ENCODE data around the gene ATF2.
"Not testable (repeated sequence)": the region's sequence is repeated elsewhere in the genome, so short reads cannot be mapped to it uniquely, and the experiment has no call there.

The ATF2 gene

GRCh38 chr2:175166216-175166824, 1.7 kb downstream of the ATF2 start:
- peak overlapping the region; percentile 100 for H3K4me3 ChIP-seq (ENCODE audit: low read depth, low read length)

- H3K4me3 ChIP-seq (ENCODE audit: low read depth, low read length): no peak overlapping the region
Observed at GRCh38 chr2:175164235-175164634, 3.8 kb downstream of the ATF2 start.

GRCh38 chr2:175158894-175159293, 9.1 kb downstream of the ATF2 start:
- no peak overlapping the region for H3K4me3 ChIP-seq (ENCODE audit: low read depth, low read length)

GRCh38 chr2:175156534-175156933, 11.5 kb downstream of the ATF2 start:
- H3K4me3 ChIP-seq (ENCODE audit: low read depth, low read length): no peak overlapping the region

- H3K4me3 ChIP-seq (ENCODE audit: low read depth, low read length): no peak overlapping the region
Observed at GRCh38 chr2:175154661-175155082, 13.3 kb downstream of the ATF2 start.

GRCh38 chr2:175152242-175152641, 15.8 kb downstream of the ATF2 start:
- H3K4me3 ChIP-seq (ENCODE audit: low read depth, low read length): no peak overlapping the region

- no peak overlapping the region for H3K4me3 ChIP-seq (ENCODE audit: low read depth, low read length)
Observed at GRCh38 chr2:175151791-175152190, 16.2 kb downstream of the ATF2 start.

GRCh38 chr2:175147186-175147585, 20.8 kb downstream of the ATF2 start:
- H3K4me3 ChIP-seq (ENCODE audit: low read depth, low read length): no peak overlapping the region

- no peak overlapping the region for H3K4me3 ChIP-seq (ENCODE audit: low read depth, low read length)
Observed at GRCh38 chr2:175143678-175144077, 24.3 kb downstream of the ATF2 start.

- no peak overlapping the region for H3K4me3 ChIP-seq (ENCODE audit: low read depth, low read length)
Observed at GRCh38 chr2:175143191-175143590, 24.8 kb downstream of the ATF2 start.

GRCh38 chr2:175140332-175140731, 27.7 kb downstream of the ATF2 start:
- H3K4me3 ChIP-seq (ENCODE audit: low read depth, low read length): no peak overlapping the region

GRCh38 chr2:175137793-175138192, 30.2 kb downstream of the ATF2 start:
- no peak overlapping the region for H3K4me3 ChIP-seq (ENCODE audit: low read depth, low read length)

- no peak overlapping the region for H3K4me3 ChIP-seq (ENCODE audit: low read depth, low read length)
Observed at GRCh38 chr2:175136334-175137215, 31.4 kb downstream of the ATF2 start.

GRCh38 chr2:175135862-175136261, 32.1 kb downstream of the ATF2 start:
- no peak overlapping the region for H3K4me3 ChIP-seq (ENCODE audit: low read depth, low read length)

- no peak overlapping the region for H3K4me3 ChIP-seq (ENCODE audit: low read depth, low read length)
Observed at GRCh38 chr2:175135177-175135576, 32.8 kb downstream of the ATF2 start.

GRCh38 chr2:175131252-175131651, 36.8 kb downstream of the ATF2 start:
- H3K4me3 ChIP-seq (ENCODE audit: low read depth, low read length): no peak overlapping the region

GRCh38 chr2:175126661-175127060, 41.3 kb downstream of the ATF2 start:
- no peak overlapping the region for H3K4me3 ChIP-seq (ENCODE audit: low read depth, low read length)

GRCh38 chr2:175123254-175123653, 44.7 kb downstream of the ATF2 start:
- no peak overlapping the region for H3K4me3 ChIP-seq (ENCODE audit: low read depth, low read length)

GRCh38 chr2:175111200-175111657, 56.8 kb downstream of the ATF2 start:
- no peak overlapping the region for H3K4me3 ChIP-seq (ENCODE audit: low read depth, low read length)

- not testable (repeated sequence) for H3K4me3 ChIP-seq (ENCODE audit: low read depth, low read length)
Observed at GRCh38 chr2:175108091-175108490, 59.9 kb downstream of the ATF2 start.

- no peak overlapping the region for H3K4me3 ChIP-seq (ENCODE audit: low read depth, low read length)
Observed at GRCh38 chr2:175107146-175107545, 60.9 kb downstream of the ATF2 start.

GRCh38 chr2:175103191-175103590, 64.8 kb downstream of the ATF2 start:
- no peak overlapping the region for H3K4me3 ChIP-seq (ENCODE audit: low read depth, low read length)
